Progenitor cell of endocrine pancreas (in vitro differentiated cells): Measurements from ENCODE around the gene FKBP7. TPM values are rescaled to one million over a fixed set of nuclear protein-coding genes. Genes with fewer than 3 reads are reported as not detected.
"Not testable (repeated sequence)": the region's sequence is repeated elsewhere in the genome, so short reads cannot be mapped to it uniquely, and the experiment has no call there.

Experiments used
- DNase-seq: peaks from one replicate; pipeline ENCODE4 v3.0.0; 2021; ENCODE audit warnings: low spot score; ENCODE audit not compliant: unreplicated experiment
- H3K27ac Mint-ChIP-seq: 2 replicates; pipeline ENCODE4 v1.8.0; 2021; ENCODE audit warnings: mild to moderate bottlenecking, moderate library complexity, mixed read lengths
- H3K27me3 Mint-ChIP-seq: 2 replicates; pipeline ENCODE4 v1.8.0; 2021; ENCODE audit warnings: mixed read lengths
- H3K36me3 Mint-ChIP-seq: 2 replicates; pipeline ENCODE4 v1.8.0; 2022; ENCODE audit warnings: mixed read lengths; ENCODE audit not compliant: insufficient read depth
- H3K4me1 Mint-ChIP-seq: 2 replicates; pipeline ENCODE4 v1.8.0; 2021; ENCODE audit warnings: low read depth, mixed read lengths
- H3K4me3 Mint-ChIP-seq: 2 replicates; pipeline ENCODE4 v1.8.0; 2021; ENCODE audit warnings: low read depth, mild to moderate bottlenecking, moderate library complexity, mixed read lengths
- H3K9me3 Mint-ChIP-seq: 2 replicates; pipeline ENCODE4 v1.8.0; 2021; ENCODE audit warnings: low read depth, mixed read lengths
- long read RNA-seq: library from polyadenylated mRNA; unstranded; transcript quantifications from one replicate; pipeline ENCODE4 v2.0.0, GENCODE V29; 2020
- total RNA-seq: library from RNA; stranded (reverse); gene quantifications from 2 replicates; pipeline ENCODE4 v1.2.1, GENCODE V29; 2021
- TF ChIP-seq, protein P1 (sequence below): fragments of 200-600 bp; sonication (generic); IDR thresholded peaks from one replicate; pipeline ENCODE4 v1.5.0; 2021; ENCODE audit warnings: antibody characterized with exemption, mild to moderate bottlenecking; ENCODE audit not compliant: unreplicated experiment

The FKBP7 gene
- 14.0 and 15.8 TPM in 2 replicates for total RNA-seq
- long read RNA-seq, transcript FKBP7-204 (4 exons, 2,834 nt) = major isoform, 12 of 27 reads
- long read RNA-seq, partial matches to known transcripts = 0 of 27 reads
- long read RNA-seq, other reads (novel, unspliced or antisense) = 4 of 27 reads

GRCh38 chr2:178478439-178479274 lies at the start of gene FKBP7:
TSS of gene FKBP7 (minus strand) at chr2:178478600. CDS start at chr2:178478499, 101 bp downstream.
- Mint-ChIP-seq H3K9me3 (no peaks in the 10 kb centered on the region), H3K4me1 (peaks cover 17% of the 10 kb centered on the region), H3K4me3 (peak within 1 kb of the TSS; percentile 88), H3K27ac (peak within 1 kb of the TSS; percentile 99), H3K27me3 (no peaks in the 10 kb centered on the region), H3K36me3 (no peaks in the 10 kb centered on the region)
- DNase-seq = peak; percentile 64
- TF ChIP-seq, protein P1, sequence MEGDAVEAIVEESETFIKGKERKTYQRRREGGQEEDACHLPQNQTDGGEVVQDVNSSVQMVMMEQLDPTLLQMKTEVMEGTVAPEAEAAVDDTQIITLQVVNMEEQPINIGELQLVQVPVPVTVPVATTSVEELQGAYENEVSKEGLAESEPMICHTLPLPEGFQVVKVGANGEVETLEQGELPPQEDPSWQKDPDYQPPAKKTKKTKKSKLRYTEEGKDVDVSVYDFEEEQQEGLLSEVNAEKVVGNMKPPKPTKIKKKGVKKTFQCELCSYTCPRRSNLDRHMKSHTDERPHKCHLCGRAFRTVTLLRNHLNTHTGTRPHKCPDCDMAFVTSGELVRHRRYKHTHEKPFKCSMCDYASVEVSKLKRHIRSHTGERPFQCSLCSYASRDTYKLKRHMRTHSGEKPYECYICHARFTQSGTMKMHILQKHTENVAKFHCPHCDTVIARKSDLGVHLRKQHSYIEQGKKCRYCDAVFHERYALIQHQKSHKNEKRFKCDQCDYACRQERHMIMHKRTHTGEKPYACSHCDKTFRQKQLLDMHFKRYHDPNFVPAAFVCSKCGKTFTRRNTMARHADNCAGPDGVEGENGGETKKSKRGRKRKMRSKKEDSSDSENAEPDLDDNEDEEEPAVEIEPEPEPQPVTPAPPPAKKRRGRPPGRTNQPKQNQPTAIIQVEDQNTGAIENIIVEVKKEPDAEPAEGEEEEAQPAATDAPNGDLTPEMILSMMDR = peak; percentile 65

GRCh38 chr2:178527592-178527991 lies 49.2 kb upstream of the FKBP7 start:
- Mint-ChIP-seq H3K4me1 (peaks cover 7% of the 10 kb centered on the region), H3K27me3 (no peaks in the 10 kb centered on the region), H3K4me3 (no peak overlapping the region), H3K36me3 (peaks cover 8% of the 10 kb centered on the region), H3K9me3 (no peaks in the 10 kb centered on the region), H3K27ac (no peak overlapping the region)
- no peak for DNase-seq
- TF ChIP-seq, protein P1 = no peak

DNA sequence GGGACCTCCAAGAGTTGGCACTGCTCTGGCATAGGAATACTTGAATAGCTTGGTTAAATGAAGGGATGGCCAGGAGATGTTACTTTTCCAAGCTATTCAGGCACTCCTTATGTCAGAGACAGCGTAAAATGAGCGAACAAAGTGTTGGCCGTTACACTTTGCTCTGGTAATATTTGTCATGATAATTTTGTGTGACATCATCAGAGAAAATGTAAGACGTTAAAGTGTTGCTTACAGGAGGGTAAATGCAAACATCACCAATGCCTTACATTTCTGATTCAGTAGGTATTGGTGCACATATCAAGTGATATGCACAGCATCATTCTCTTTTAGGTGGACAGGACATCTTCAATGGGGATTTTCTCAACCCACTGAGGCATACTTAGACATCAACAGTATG lies 47.9 kb upstream of the FKBP7 start:
- Mint-ChIP-seq H3K27ac (no peak overlapping the region), H3K4me1 (peaks cover 7% of the 10 kb centered on the region), H3K4me3 (no peak overlapping the region), H3K27me3 (no peaks in the 10 kb centered on the region), H3K9me3 (peaks cover 4% of the 10 kb centered on the region), H3K36me3 (peaks cover 4% of the 10 kb centered on the region)
- TF ChIP-seq, protein P1 = no peak
- DNase-seq = no peak

DNA sequence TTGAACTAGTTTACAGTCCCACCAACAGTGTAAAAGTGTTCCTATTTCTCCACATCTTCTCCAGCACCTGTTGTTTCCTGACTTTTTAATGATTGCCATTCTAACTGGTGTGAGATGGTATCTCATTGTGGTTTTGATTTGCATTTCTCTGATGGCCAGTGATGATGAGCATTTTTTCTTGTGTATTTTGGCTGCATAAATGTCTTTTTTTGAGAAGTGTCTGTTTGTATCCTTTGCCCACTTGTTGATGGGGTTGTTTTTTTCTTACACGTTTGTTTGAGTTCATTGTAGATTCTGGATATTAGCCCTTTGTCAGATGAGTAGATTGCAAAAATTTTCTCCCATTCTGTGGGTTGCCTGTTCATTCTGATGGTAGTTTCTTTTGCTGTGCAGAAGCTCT lies 47.1 kb upstream of the FKBP7 start:
- not testable (repeated sequence) for H3K36me3 Mint-ChIP-seq, H3K9me3 Mint-ChIP-seq, H3K27ac Mint-ChIP-seq, H3K27me3 Mint-ChIP-seq, H3K4me1 Mint-ChIP-seq, DNase-seq
- H3K4me3 Mint-ChIP-seq = peak overlapping the region; percentile 31

DNA sequence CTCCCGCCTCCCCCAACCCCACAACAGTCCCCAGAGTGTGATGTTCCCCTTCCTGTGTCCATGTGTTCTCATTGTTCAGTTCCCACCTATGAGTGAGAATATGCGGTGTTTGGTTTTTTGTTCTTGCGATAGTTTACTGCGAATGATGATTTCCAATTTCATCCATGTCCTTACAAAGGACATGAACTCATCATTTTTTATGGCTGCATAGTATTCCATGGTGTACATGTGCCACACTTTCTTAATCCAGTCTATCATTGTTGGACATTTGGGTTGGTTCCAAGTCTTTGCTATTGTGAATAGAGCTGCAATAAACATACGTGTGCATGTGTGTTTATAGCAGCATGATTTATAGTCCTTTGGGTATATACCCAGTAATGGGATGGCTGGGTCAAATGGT lies 46.6 kb upstream of the FKBP7 start:
- not testable (repeated sequence) for H3K27me3 Mint-ChIP-seq, H3K27ac Mint-ChIP-seq, DNase-seq, H3K36me3 Mint-ChIP-seq, H3K4me1 Mint-ChIP-seq, H3K9me3 Mint-ChIP-seq
- H3K4me3 Mint-ChIP-seq = peak overlapping the region; percentile 22

DNA sequence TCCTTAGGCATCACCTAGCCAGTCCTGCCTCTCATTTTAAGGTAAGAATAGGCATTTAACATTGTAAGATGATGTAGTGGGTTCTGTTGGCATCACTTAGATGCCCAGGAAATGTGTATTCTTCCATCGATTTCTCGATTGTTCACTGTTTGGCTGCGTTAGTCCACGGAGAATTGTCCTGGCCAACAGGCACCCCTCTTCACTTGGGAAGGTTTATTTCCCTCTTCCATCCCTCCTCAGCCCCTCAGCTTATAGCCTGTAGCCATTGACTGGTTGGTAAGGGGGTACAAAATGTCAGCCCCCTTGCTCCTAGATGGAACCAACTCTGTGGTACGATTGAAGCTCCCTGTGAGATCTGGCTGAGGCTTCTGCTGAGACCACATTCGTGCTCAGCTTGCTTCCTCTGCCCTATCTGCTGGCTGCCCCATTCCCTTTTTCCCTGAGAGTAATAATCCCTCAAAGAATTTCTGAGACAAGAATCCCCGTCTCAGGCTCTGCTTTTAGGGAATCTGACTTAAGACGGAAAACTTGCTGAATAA lies 45.3 kb upstream of the FKBP7 start:
- peaks cover 7% of the 10 kb centered on the region for H3K4me1 Mint-ChIP-seq
- no peak for DNase-seq
- H3K27me3 Mint-ChIP-seq = no peaks in the 10 kb centered on the region
- H3K9me3 Mint-ChIP-seq = peaks cover 4% of the 10 kb centered on the region
- peak overlapping the region; percentile 94 for H3K27ac Mint-ChIP-seq
- peak overlapping the region; percentile 90 for H3K4me3 Mint-ChIP-seq
- TF ChIP-seq, protein P1 = no peak
- H3K36me3 Mint-ChIP-seq = peaks cover 3% of the 10 kb centered on the region
